ENCODE data around the gene EID3. TPM values are rescaled to one million over a fixed set of nuclear protein-coding genes. Genes with fewer than 3 reads are reported as not detected.

The EID3 gene
- polyA plus RNA-seq, 1 donor from 2014 or later, result 0.37 TPM

- H3K4me2 ChIP-seq (ENCODE audit: low read length), result no peak overlapping the region
- no peaks in the 10 kb centered on the region for H3K27me3 ChIP-seq (ENCODE audit: insufficient read depth, low read depth, low read length)
These were observed 50.8 kb downstream of the EID3 start for GRCh38 chr12:104354167-104354867.

More at GRCh38 chr12:104354167-104354867, 50.8 kb downstream of the EID3 start:
- Histone ChIP-seq H3K9ac (ENCODE audit: low read length) (no peak overlapping the region), H3K9me2 (ENCODE audit: insufficient read depth, low read length) (no peaks in the 10 kb centered on the region), H2AFZ (ENCODE audit: low read depth, low read length) (no peak overlapping the region), H3K79me2 (replicated peaks; ENCODE audit: insufficient read depth, low read length) (no peaks in the 10 kb centered on the region), H3K27ac (ENCODE audit: low read length) (no peak overlapping the region), H3F3A (ENCODE audit: insufficient read depth, low read length, poor library complexity, severe bottlenecking) (no peaks in the 10 kb centered on the region), H3K36me3 (ENCODE audit: insufficient read depth, low read length) (peaks cover 4% of the 10 kb centered on the region), H4K20me1 (ENCODE audit: insufficient read depth) (no peaks in the 10 kb centered on the region), H3K9me3 (ENCODE audit: low read length) (no peaks in the 10 kb centered on the region), H3K4me3 (ENCODE audit: low read length) (no peak overlapping the region)
- TF ChIP-seq EZH2 (IDR thresholded peaks at IDR 0.05; ENCODE audit: borderline replicate concordance, insufficient read depth, low read length, poor library complexity, severe bottlenecking) (no peak), RAD21 (conservative IDR thresholded peaks at IDR 0.05) (no peak), CTCF (IDR thresholded peaks at IDR 0.05; ENCODE audit: poor library complexity, severe bottlenecking) (no peak), TAF1 (IDR thresholded peaks at IDR 0.05; ENCODE audit: low read depth) (no peak), MXI1 (conservative IDR thresholded peaks at IDR 0.05; ENCODE audit: poor library complexity, severe bottlenecking) (no peak), REST (IDR thresholded peaks at IDR 0.05; ENCODE audit: borderline replicate concordance) (no peak), EP300 (conservative IDR thresholded peaks at IDR 0.05; ENCODE audit: poor library complexity, severe bottlenecking) (no peak), POLR2AphosphoS5 (IDR thresholded peaks at IDR 0.05) (no peak), SMC3 (conservative IDR thresholded peaks at IDR 0.05; ENCODE audit: poor library complexity) (no peak)

Other genes starting within 250 kb of the EID3 start
- 50.0 and 62.4 TPM in 2 replicates for gene HCFC2, start 239.2 kb upstream of the EID3 start, polyA plus RNA-seq
- gene NFYB, start 165.5 kb upstream of the EID3 start, polyA plus RNA-seq, result 56.6 and 60.8 TPM in 2 replicates
- 59.6 and 61.8 TPM in 2 replicates for gene TXNRD1, start 88.0 kb upstream of the EID3 start, polyA plus RNA-seq
- 14.5 and 15.0 TPM in 2 replicates for gene CHST11, start 153.2 kb downstream of the EID3 start, polyA plus RNA-seq

All from neural cell (in vitro differentiated cells).